Umbilical cord (tissue), 2 donors: ENCODE data around the gene JUNB. TPM values are rescaled to one million over a fixed set of nuclear protein-coding genes. Genes with fewer than 3 reads are reported as not detected.
"Not testable (repeated sequence)": the region's sequence is repeated elsewhere in the genome, so short reads cannot be mapped to it uniquely, and the experiment has no call there.

Source experiments
- DNase-seq: peaks from one replicate; pipeline ENCODE4 v3.0.0-alpha.2; 2015; ENCODE audit warnings: low spot score
- total RNA-seq: library from RNA; depleted of rRNA; stranded (reverse); fragments of >200 nt; gene quantifications from one replicate; pipeline ENCODE4 v1.2.3, GENCODE V29; 2014; ENCODE audit warnings: low replicate concordance; ENCODE audit not compliant: insufficient read depth

The JUNB gene
- total RNA-seq, 1 donor from 2014 or later: 277 TPM

GRCh38 chr19:12802267-12803106, 11.2 kb downstream of the JUNB start:
- DNase-seq: peak; percentile 14

GRCh38 chr19:12804051-12804450, 12.8 kb downstream of the JUNB start:
- DNase-seq: no peak

- DNase-seq: peak; percentile 92
Measured at GRCh38 chr19:12806242-12807081, 15.2 kb downstream of the JUNB start, which contains the start of gene RNASEH2A. Gene RNASEH2A (plus strand): TSS chr19:12806584. CDS start chr19:12806674, 90 bp downstream.

- no peak for DNase-seq
Measured at GRCh38 chr19:12815088-12815487, 23.8 kb downstream of the JUNB start.

GRCh38 chr19:12817188-12817587, 25.9 kb downstream of the JUNB start:
- not testable (repeated sequence) for DNase-seq

GRCh38 chr19:12817810-12818209, 26.5 kb downstream of the JUNB start:
- not testable (repeated sequence) for DNase-seq

GRCh38 chr19:12821761-12822160, 30.5 kb downstream of the JUNB start:
- no peak for DNase-seq

- no peak for DNase-seq
Measured at GRCh38 chr19:12825254-12826131, 34.2 kb downstream of the JUNB start.

GRCh38 chr19:12828494-12828893, 37.2 kb downstream of the JUNB start:
- no peak for DNase-seq

GRCh38 chr19:12833418-12833737, 42.1 kb downstream of the JUNB start:
- no peak for DNase-seq

GRCh38 chr19:12833738-12834565, 42.7 kb downstream of the JUNB start:
- no peak for DNase-seq

- DNase-seq: no peak
Measured at GRCh38 chr19:12834566-12834943, 43.3 kb downstream of the JUNB start, which contains the start of gene RTBDN. Gene RTBDN (minus strand): TSS chr19:12834579. CDS start chr19:12829979, 4,600 bp downstream.

- no peak for DNase-seq
Measured at GRCh38 chr19:12834976-12835757, 43.9 kb downstream of the JUNB start.

GRCh38 chr19:12836529-12836863, 45.2 kb downstream of the JUNB start:
- no peak for DNase-seq

GRCh38 chr19:12837225-12837624, 45.9 kb downstream of the JUNB start:
- no peak for DNase-seq

GRCh38 chr19:12838182-12838885, 47.0 kb downstream of the JUNB start, which contains the start of gene MAST1:
Gene MAST1 (plus strand): TSS chr19:12838515. CDS start chr19:12838573, 58 bp downstream.
- no peak for DNase-seq

- no peak for DNase-seq
Measured at GRCh38 chr19:12838886-12839756, 47.8 kb downstream of the JUNB start.
